Amygdala (tissue), 56 donors: Measurements from ENCODE around the gene ZSCAN5C.

ENCODE experiments used
- DNase-seq, 56 donors: peaks; one replicate each; lab custom pipeline; 2025; lab: John Stamatoyannopoulos, UW

ZSCAN5C gene

DNA sequence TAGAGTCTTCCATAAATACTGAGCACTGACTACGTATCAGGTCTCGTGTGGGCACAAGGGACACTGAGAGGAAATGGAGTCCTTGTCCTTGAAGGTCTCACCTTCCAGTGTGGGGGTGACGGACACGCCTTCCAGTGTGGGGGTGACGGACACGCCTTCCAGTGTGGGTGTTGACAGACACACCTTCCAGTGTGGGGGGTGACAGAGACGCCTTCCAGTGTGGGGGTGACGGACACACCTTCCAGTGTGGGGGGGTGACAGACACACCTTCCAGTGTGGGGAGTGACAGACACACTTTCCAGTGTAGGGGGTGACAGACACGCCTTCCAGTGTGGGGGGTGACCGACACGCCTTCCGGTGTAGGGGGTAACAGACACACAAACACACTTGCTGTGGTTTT lies 56.2 kb downstream of the ZSCAN5C start:
- peak in 2 of 56 donors; percentile 0 to 16 for DNase-seq
